ENCODE measurements around the gene STX17.
A peak's percentile ranks its signal among the peaks of the same experiment; 100 is the strongest.
"Not testable (repeated sequence)": the region's sequence is repeated elsewhere in the genome, so short reads cannot be mapped to it uniquely, and the experiment has no call there.

The STX17 gene

GRCh38 chr9:99906403-99907207, at the start of gene STX17:
TSS of gene STX17 (plus strand) at chr9:99906654. CDS start at chr9:99915240, 8,586 bp downstream.
- DNase-seq (ENCODE audit: low read depth): peak; percentile 75

- not testable (repeated sequence) for DNase-seq (ENCODE audit: low read depth)
These were observed 48.9 kb upstream of the STX17 start for GRCh38 chr9:99857576-99857975.

GRCh38 chr9:99858087-99858486, 48.4 kb upstream of the STX17 start:
- DNase-seq (ENCODE audit: low read depth): no peak

- DNase-seq (ENCODE audit: low read depth): no peak
These were observed 47.0 kb upstream of the STX17 start for GRCh38 chr9:99859243-99859980.

- no peak for DNase-seq (ENCODE audit: low read depth)
These were observed 46.2 kb upstream of the STX17 start for GRCh38 chr9:99860266-99860665.

GRCh38 chr9:99863955-99864354, 42.5 kb upstream of the STX17 start:
- DNase-seq (ENCODE audit: low read depth): no peak

- no peak for DNase-seq (ENCODE audit: low read depth)
These were observed 40.1 kb upstream of the STX17 start for GRCh38 chr9:99866398-99866797.

GRCh38 chr9:99867536-99867935, 38.9 kb upstream of the STX17 start:
- no peak for DNase-seq (ENCODE audit: low read depth)

GRCh38 chr9:99867968-99868367, 38.5 kb upstream of the STX17 start:
- DNase-seq (ENCODE audit: low read depth): no peak

GRCh38 chr9:99868845-99869244, 37.6 kb upstream of the STX17 start:
- no peak for DNase-seq (ENCODE audit: low read depth)

- no peak for DNase-seq (ENCODE audit: low read depth)
These were observed 36.3 kb upstream of the STX17 start for GRCh38 chr9:99870126-99870525.

GRCh38 chr9:99873531-99873930, 32.9 kb upstream of the STX17 start:
- DNase-seq (ENCODE audit: low read depth): no peak

- DNase-seq (ENCODE audit: low read depth): no peak
These were observed 32.4 kb upstream of the STX17 start for GRCh38 chr9:99873943-99874584.

- no peak for DNase-seq (ENCODE audit: low read depth)
These were observed 30.3 kb upstream of the STX17 start for GRCh38 chr9:99876190-99876589.

- no peak for DNase-seq (ENCODE audit: low read depth)
These were observed 27.8 kb upstream of the STX17 start for GRCh38 chr9:99878651-99879050.

GRCh38 chr9:99881769-99882168, 24.7 kb upstream of the STX17 start:
- DNase-seq (ENCODE audit: low read depth): no peak

GRCh38 chr9:99885747-99886146, 20.7 kb upstream of the STX17 start:
- no peak for DNase-seq (ENCODE audit: low read depth)

- DNase-seq (ENCODE audit: low read depth): no peak
These were observed 17.3 kb upstream of the STX17 start for GRCh38 chr9:99889120-99889519.

GRCh38 chr9:99894826-99895225, 11.6 kb upstream of the STX17 start:
- no peak for DNase-seq (ENCODE audit: low read depth)

- DNase-seq (ENCODE audit: low read depth): no peak
These were observed 10.9 kb upstream of the STX17 start for GRCh38 chr9:99895510-99895909.

GRCh38 chr9:99896119-99896518, 10.3 kb upstream of the STX17 start:
- no peak for DNase-seq (ENCODE audit: low read depth)

GRCh38 chr9:99903393-99903792, 3.1 kb upstream of the STX17 start:
- DNase-seq (ENCODE audit: low read depth): no peak

- DNase-seq (ENCODE audit: low read depth): no peak
These were observed 536 bp upstream of the STX17 start for GRCh38 chr9:99905833-99906402.

Data from activated T-helper 1 cell treated with Interleukin-2 at 50 U/mL for 16 hours (primary cell).